Endothelial cell of umbilical vein (primary cell): ENCODE results near the gene AGO4.

ENCODE experiments used
- POLR2A ChIP-seq: IDR thresholded peaks from 2 replicates; pipeline ENCODE4 v1.6.1; 2012; ENCODE audit warnings: low read depth, mild to moderate bottlenecking, control low read depth, low read length
- TF ChIP-seq, protein P1 (sequence below), 2 donors: IDR thresholded peaks; 1 replicate in 1 of 2; 2 replicates in 1 of 2; pipeline ENCODE4 v1.5.1; 2011; ENCODE audit warnings: low read length in 2 of 2, mild to moderate bottlenecking in 2 of 2, moderate library complexity in 2 of 2, control low read depth in 1 of 2, inconsistent platforms in 1 of 2, low read depth in 1 of 2; ENCODE audit not compliant: insufficient read depth in 1 of 2; ENCODE audit errors: extremely low read depth in 1 of 2

DNA sequence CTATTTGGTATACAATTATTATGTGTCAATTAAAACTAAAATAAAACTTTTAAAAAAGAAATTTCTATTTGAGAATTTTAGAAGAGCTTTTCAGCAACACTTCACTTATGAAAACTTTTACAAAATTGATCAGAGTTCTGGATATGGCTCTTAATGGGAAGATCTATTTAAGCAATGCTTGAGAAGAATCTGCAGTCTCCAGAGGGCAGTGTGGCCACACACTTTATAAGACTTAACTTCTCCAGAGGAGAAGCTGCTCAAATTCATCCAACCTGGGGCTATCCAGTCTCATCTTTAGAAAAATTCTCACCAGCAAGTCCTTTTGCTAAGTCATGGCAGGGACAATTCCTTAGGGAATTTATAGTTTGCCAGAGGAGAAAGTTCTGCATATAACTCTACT, 50.0 kb downstream of the AGO4 start:
- TF ChIP-seq, protein P1, sequence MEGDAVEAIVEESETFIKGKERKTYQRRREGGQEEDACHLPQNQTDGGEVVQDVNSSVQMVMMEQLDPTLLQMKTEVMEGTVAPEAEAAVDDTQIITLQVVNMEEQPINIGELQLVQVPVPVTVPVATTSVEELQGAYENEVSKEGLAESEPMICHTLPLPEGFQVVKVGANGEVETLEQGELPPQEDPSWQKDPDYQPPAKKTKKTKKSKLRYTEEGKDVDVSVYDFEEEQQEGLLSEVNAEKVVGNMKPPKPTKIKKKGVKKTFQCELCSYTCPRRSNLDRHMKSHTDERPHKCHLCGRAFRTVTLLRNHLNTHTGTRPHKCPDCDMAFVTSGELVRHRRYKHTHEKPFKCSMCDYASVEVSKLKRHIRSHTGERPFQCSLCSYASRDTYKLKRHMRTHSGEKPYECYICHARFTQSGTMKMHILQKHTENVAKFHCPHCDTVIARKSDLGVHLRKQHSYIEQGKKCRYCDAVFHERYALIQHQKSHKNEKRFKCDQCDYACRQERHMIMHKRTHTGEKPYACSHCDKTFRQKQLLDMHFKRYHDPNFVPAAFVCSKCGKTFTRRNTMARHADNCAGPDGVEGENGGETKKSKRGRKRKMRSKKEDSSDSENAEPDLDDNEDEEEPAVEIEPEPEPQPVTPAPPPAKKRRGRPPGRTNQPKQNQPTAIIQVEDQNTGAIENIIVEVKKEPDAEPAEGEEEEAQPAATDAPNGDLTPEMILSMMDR (IDR thresholded peaks at IDR 0.05; ENCODE audit: extremely low read depth in 1 of 2, insufficient read depth in 1 of 2, low read depth in 1 of 2, low read length in 2 of 2) = no peak
- TF ChIP-seq POLR2A = no peak
